Measurements from ENCODE around the gene INPP5A. TPM values are rescaled to one million over a fixed set of nuclear protein-coding genes. Genes with fewer than 3 reads are reported as not detected.

The INPP5A gene
- total RNA-seq, 1 experiment from 2014 or later: 12.3 TPM

GRCh38 chr10:132571650-132572544, 34.3 kb downstream of the INPP5A start:
- H3K79me2 ChIP-seq (ENCODE audit: insufficient read depth, low read length): no peaks in the 10 kb centered on the region
- no peaks in the 10 kb centered on the region for H4K20me1 ChIP-seq (ENCODE audit: insufficient read depth)
- H2AFZ ChIP-seq (ENCODE audit: low read depth, low read length, poor library complexity, severe bottlenecking): no peak overlapping the region
- H3K9me3 ChIP-seq (ENCODE audit: control insufficient read depth in 1 of 2, insufficient read depth in 1 of 2, low read depth in 1 of 2, low read length in 2 of 2): no peaks in the 10 kb centered on the region
- peak overlapping the region; percentile 68 for H3K4me2 ChIP-seq (ENCODE audit: low read length)
- H3K27ac ChIP-seq (ENCODE audit: low read depth, low read length): 0 out of 2 replicates have a peak overlapping the region, but pooled peaks have one; percentile 32
- ChIA-PET POLR2A (no interaction called here), RAD21 (ENCODE audit: low non-redundant PET in 1 of 2, low total read pairs in 2 of 2, uncharacterized antibody in 2 of 2, unreplicated experiment in 2 of 2) (no interaction called here), CTCF (interaction anchor here (0.8 kb wide), 1 partner anchor 113 kb away, joined by 3 read pairs; no protein-coding TSS in a partner anchor)
- no peaks in the 10 kb centered on the region for H3K27me3 ChIP-seq (ENCODE audit: insufficient read depth, low read length)
- peak; percentile 65 for DNase-seq (ENCODE audit: low read depth, low spot score)
- ATAC-seq: peak; percentile 97
- no peaks in the 10 kb centered on the region for H3K9me2 ChIP-seq (ENCODE audit: insufficient read depth)
- intact Hi-C loops (cut with micrococcal nuclease): no loop called here
- no TSS peak for BruUV-seq (replicated peaks)
- peak overlapping the region; percentile 7 to 26; a peak in 3 of 4 replicates for H3K4me3 ChIP-seq (replicated peaks in 1 of 2; ENCODE audit: low read depth in 1 of 2, low read length in 2 of 2)
- peaks cover 18 to 22% of the 10 kb centered on the region in 2 experiments for H3K4me1 ChIP-seq (ENCODE audit: control insufficient read depth in 1 of 2, insufficient read depth in 2 of 2, low read length in 2 of 2)
- no peak overlapping the region for H3K9ac ChIP-seq (ENCODE audit: low read length)
- no peaks in the 10 kb centered on the region for H3K36me3 ChIP-seq (ENCODE audit: control insufficient read depth in 1 of 2, insufficient read depth in 2 of 2, low read length in 2 of 2)
- TF ChIP-seq ELF1 (IDR thresholded peaks at IDR 0.05; ENCODE audit: borderline replicate concordance, low read depth) (no peak), SRF (IDR thresholded peaks at IDR 0.05; ENCODE audit: low read depth) (no peak), RAD21 (IDR thresholded peaks at IDR 0.05; ENCODE audit: low read depth) (no peak; the same call in 1 of the 2 replicates), ZFX (IDR thresholded peaks at IDR 0.05) (no peak), ZNF274 (IDR thresholded peaks at IDR 0.05; ENCODE audit: low read depth, low read length) (no peak), EZH2 (IDR thresholded peaks at IDR 0.05) (no peak), FOSL1 (IDR thresholded peaks at IDR 0.05; ENCODE audit: low read depth) (peak; percentile 89), CBX3 (IDR thresholded peaks at IDR 0.05; ENCODE audit: low read depth) (no peak), YY1 (IDR thresholded peaks at IDR 0.05; ENCODE audit: extremely low read depth, insufficient replicate concordance, low read depth, low read length) (peak; percentile 10), SP1 (IDR thresholded peaks at IDR 0.05; ENCODE audit: low read depth) (peak; percentile 66), JUND (IDR thresholded peaks at IDR 0.05) (peak; percentile 85), REST (IDR thresholded peaks at IDR 0.05; ENCODE audit: low read depth) (no peak), POLR2A (IDR thresholded peaks at IDR 0.05; ENCODE audit: borderline replicate concordance, extremely low read depth, insufficient read depth, insufficient read length) (no peak), CEBPB (IDR thresholded peaks at IDR 0.05; ENCODE audit: low read depth) (no peak), ZBTB33 (IDR thresholded peaks at IDR 0.05; ENCODE audit: extremely low read depth, insufficient replicate concordance, low read length) (no peak), ATF3 (IDR thresholded peaks at IDR 0.05) (no peak), SIN3A (IDR thresholded peaks at IDR 0.05; ENCODE audit: low read depth) (peak; percentile 68), CTCF (IDR thresholded peaks at IDR 0.05 in 2 of 3, conservative IDR thresholded peaks at IDR 0.05 in 1 of 3; ENCODE audit: borderline replicate concordance in 1 of 3, insufficient read depth in 1 of 3, low read depth in 2 of 3, low read length in 2 of 3) (no peak)
- TF ChIP-seq, protein P1, sequence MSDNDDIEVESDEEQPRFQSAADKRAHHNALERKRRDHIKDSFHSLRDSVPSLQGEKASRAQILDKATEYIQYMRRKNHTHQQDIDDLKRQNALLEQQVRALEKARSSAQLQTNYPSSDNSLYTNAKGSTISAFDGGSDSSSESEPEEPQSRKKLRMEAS (IDR thresholded peaks at IDR 0.05): peak; percentile 59
